GM18873 (cell line): ENCODE measurements around the gene ATF3.

Experiments used
- ATAC-seq: cut with Tn5 transposase; IDR thresholded peaks from one replicate; pipeline ENCODE4 v1.9.1; 2021; ENCODE audit warnings: mild to moderate bottlenecking, moderate library complexity, moderate number of reproducible peaks; ENCODE audit not compliant: unreplicated experiment, low FRiP score

ATF3 gene

GRCh38 chr1:212608392-212608958, at the start of gene ATF3:
TSS of gene ATF3 (plus strand) at chr1:212608761. CDS start at chr1:212615022, 6,261 bp downstream.
- ATAC-seq = peak; percentile 67

GRCh38 chr1:212559929-212560328, 48.6 kb upstream of the ATF3 start:
- ATAC-seq = no peak

DNA sequence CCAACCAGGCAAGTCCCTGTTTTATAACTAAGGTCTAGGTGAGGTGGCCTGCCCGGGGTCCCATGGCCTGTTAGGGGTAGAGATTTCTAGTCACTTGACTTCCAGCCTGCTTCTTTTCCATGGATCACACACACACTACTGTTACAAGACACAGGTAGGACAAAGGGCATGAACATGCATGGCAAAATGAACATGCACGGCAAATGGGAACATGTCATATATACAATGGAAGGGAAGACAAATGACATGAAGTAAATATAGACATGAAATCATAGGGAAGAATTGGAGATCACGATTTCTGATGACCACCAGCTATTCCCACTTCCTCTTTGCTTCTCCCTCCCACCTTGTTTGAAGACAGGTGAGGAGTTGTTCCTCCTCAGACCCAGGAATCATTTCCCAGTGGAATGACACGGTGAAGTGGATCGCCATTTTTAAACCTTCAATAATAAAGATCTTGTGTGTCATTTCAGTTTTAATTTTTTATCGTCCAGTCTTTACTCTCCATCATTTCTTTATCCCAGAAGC, 47.6 kb upstream of the ATF3 start:
- no peak for ATAC-seq

- ATAC-seq = no peak
Observed at GRCh38 chr1:212561501-212561931, 47.0 kb upstream of the ATF3 start.

DNA sequence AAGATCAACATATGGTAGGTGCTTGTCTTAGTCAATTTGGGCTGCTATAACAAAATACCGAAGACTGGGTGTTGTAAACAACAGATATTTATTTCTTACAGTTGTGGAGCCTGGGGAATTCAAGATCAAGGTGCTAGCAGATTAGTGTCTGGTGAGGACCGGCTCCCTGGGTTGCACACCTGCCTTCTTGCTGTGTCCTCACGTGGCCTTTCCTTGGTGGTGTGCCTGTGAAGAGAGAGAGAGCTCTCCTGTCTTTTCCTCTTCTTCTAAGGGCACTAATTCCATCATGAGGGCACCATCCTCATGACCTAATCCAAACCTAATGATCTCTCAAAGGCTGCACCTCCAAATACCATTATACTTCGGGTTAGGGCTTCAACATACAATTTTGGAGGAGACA, 45.8 kb upstream of the ATF3 start:
- ATAC-seq = no peak

DNA sequence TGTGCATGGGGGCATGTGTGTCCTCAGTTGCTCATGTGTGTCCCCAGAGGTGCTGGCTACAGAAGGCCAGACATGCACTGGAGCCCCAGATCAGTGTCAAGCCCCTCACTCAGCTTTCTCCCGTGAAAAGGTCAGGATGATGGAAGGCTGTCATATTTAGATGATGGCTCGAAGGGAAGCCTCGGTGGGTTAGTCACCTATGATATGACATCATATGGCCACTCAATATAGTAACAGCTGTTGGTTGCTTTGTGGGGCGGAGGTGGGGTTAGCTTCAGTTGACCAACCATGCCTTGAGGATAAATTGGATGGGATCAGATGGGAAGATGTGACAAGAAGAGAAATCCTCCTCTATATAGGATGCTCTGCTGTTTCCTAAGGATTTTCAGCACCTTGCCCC, 43.5 kb upstream of the ATF3 start:
- ATAC-seq = no peak

- no peak for ATAC-seq
Observed at GRCh38 chr1:212565571-212566305, 42.8 kb upstream of the ATF3 start.

GRCh38 chr1:212566522-212567479, 41.8 kb upstream of the ATF3 start:
- ATAC-seq = peak; percentile 99

- no peak for ATAC-seq
Observed at GRCh38 chr1:212567638-212568037, 40.9 kb upstream of the ATF3 start.

DNA sequence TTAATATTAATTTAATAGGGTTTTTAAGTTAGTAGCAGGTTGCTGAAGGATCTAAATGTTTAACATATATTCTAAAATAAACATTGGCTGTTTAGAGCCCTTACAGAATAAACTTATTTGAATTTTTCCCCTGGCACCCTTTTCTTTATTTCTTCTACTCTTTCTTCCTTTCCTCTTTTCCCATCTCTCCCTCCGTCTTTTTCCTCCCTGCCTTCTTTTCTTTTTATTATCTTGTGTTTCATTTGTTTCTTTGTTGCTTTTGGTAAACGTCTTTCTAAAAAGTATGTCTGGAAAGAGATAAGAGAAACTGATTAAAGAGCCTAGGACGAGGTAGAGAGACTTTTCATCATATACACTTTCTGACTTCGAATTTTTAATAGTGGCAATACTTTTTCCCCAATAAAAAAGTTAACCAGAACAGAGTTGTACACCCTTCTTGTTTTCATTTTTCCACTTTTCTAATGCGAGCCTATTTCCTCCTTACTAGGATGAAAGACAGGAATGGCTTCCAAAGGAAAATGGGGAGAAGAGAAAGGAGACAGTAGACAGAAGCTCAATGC, 39.5 kb upstream of the ATF3 start:
- no peak for ATAC-seq

DNA sequence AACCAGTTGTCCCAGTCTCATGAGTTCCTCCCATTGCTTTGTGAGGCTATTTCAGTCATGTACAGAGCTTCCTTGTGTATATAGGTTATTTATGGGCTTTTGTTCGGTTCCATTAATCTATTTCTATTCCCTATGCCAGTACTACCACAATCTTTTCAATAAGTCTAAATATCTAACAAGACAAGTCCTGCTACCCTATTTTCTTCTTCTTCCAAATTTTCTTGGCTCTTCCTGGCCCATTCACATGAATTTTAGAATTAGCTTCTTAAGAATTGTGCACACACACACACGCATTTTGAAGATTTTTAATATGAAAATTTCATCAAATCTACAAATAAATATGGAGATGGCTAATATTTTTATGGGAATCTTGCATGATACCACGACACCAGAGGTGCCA, 33.8 kb upstream of the ATF3 start:
- no peak for ATAC-seq

DNA sequence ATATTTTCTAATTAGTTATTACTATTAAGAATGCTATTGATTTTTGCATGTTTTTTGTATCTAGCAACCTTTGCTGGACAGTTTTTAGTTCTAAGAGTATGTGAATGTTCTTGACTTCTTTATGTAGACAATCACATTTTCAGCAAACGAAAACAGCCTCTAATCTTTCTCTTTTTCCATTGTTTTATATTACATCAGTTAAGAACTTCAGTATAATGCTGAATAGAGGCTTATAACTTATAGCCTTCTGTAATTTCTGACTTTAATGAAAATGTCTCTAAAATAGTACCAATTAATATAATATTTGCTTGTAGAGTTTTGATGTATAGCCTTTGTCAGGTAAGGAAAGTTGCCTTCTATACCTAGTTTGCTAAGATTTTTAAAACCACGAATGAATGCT, 33.2 kb upstream of the ATF3 start:
- no peak for ATAC-seq

DNA sequence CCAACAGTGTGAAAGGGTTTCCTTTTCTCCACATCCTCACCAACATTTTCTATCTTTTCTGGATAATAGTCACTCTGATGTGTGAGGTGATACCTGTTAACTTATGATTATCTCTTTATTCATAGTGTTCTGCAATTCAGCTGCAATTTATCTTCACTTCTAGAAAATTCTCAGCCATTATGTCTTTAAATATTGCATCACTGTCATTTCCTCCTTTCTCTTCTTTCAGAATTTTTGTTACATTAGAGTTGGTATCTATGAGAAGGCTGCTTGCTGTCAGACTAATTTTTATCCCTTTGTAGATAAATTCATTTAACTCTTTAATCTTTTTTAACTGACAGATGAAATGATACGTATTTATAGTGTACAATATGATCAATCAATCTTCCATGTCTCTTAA, 30.5 kb upstream of the ATF3 start:
- ATAC-seq = no peak

GRCh38 chr1:212581034-212581433, 27.5 kb upstream of the ATF3 start:
- ATAC-seq = no peak

DNA sequence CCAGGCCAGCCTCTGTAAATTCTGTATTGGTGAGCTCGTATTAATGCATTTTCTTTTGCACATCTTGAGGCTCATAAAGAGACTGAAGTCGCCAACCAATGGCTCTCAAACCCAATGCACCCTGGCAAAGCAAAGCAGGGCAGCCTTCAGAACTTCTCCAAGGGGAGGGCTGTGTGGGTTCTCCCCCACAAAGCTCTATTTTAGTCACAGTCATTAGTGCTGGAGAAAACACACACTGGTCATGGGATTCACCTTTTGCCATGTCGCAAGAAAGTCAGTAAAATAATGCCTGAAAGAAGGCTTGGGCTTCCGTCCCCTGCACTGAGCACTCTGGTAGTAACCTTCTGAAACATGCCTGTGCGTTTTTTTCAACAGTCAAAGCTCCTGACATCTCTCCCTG, 26.3 kb upstream of the ATF3 start:
- ATAC-seq = no peak

DNA sequence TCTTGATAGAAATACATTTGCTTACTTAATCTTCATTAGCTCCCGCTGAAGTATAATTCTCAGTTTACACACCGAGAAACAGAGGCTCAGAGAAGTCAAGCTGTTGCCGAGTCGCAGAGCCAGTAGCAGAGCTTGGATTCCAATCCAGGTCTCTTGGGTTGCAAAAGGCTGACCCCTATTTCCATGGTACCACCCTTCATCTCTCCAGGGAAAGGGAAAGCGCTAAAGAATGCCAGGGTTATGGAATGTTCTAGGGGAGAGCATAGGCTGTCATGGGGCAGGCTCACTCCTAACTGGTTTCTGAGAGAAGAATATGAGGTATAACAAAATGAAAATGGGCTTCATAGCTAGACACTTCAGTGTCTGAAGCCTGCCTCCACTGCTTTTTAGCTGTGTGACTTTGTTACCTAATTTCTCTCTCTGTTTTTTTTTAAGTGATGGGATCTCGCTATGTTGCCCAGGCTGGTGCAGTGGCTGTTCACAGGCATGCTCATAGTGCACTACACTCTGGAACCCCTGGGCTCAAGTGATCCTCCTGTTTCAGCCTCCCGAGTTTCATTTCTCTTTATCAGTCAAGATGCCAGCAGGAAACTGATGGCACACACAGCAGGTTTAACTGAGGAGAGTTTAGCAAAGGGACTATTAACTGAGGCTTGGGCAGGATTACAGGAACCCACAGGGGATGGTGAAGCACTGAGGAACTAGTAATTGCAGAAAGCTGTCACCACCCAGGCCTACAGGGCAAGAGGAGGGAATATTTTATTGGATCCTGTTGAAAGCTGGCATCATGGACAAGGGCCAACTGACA, 25.5 kb upstream of the ATF3 start:
- ATAC-seq = no peak

- ATAC-seq = no peak
Observed at GRCh38 chr1:212583643-212584042, 24.9 kb upstream of the ATF3 start.

DNA sequence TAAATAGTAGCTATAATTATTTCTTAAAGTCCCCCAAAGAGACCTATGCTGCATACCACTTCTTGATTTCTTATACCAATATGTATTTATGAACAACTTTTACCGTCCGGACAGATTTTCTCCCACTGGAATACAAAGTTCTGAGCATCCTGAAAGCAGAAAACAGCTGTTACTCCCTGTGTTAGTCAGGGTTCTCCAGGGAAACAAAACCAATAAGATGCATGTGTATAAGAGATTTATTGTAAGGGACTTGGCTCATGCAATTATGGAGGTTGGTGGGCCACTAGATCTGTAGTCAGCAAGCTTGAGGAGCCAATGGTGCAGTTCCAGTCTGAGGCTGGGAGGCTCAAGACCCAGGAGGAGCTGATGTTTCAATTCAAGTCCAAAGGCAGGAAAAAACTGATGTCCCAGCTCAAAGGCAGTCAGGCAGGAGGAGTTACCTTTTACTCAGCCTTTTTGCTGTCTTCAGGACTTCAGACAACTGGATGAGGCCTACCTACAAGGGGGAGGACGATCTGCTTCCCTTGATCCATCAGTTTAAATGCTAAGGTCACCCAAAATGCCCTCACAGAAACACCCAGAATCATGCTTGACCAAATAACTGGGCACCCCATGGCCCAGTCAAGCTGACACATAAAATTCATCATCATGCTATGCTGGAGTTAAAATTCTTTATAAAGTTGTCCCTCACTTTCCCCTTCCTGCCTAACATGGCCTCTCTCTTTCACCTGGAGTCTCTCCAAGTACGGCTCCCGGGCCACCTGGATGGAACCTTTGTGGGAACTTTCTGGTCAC, 24.3 kb upstream of the ATF3 start:
- ATAC-seq = no peak

DNA sequence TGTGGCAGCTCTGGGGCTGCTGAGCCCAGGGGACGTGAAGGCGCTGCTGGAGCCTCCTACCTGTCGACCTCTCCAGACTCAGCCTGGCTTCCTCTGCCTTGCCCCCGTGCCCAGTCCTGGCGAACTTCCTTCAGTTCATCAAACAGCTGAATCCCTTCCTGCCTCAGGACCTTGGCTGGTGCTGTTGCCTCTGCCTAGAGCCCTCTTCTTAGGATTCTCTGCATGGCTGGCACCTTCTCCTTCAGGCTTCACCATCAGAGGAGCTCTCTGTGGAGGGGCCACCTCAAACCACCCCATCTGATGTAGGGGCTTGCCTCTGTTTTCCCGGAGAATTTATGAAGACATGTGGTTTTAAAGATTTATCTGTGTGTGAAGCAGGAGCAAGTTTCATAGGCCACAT, 23.4 kb upstream of the ATF3 start:
- no peak for ATAC-seq
